ENCODE measurements around the gene FXR2.

FXR2 gene

GRCh38 chr17:7559320-7560171 is 55.2 kb downstream of the FXR2 start:
- H3K4me3 ChIP-seq (ENCODE audit: low read depth, low read length) = no peak overlapping the region
- TF ChIP-seq CTCF (IDR thresholded peaks at IDR 0.05; ENCODE audit: borderline replicate concordance, insufficient read depth, low read depth, low read length) = no peak

GRCh38 chr17:7558544-7559319 is 56.0 kb downstream of the FXR2 start, which contains the start of gene TNFSF13:
Gene TNFSF13, plus strand, starts transcription at chr17:7558750. Its CDS starts 290 bp downstream, at chr17:7559040.
- H3K4me3 ChIP-seq (ENCODE audit: low read depth, low read length) = peak within 1 kb of the TSS; percentile 36

GRCh38 chr17:7557775-7558543 is 56.7 kb downstream of the FXR2 start:
- no peak for TF ChIP-seq CTCF (IDR thresholded peaks at IDR 0.05; ENCODE audit: borderline replicate concordance, insufficient read depth, low read depth, low read length)
- peak overlapping the region; percentile 36 for H3K4me3 ChIP-seq (ENCODE audit: low read depth, low read length)

More at GRCh38 chr17:7558544-7559319, 56.0 kb downstream of the FXR2 start, which contains the start of gene TNFSF13:
- no peak for TF ChIP-seq CTCF (IDR thresholded peaks at IDR 0.05; ENCODE audit: borderline replicate concordance, insufficient read depth, low read depth, low read length)

- no peak overlapping the region for H3K4me3 ChIP-seq (ENCODE audit: low read depth, low read length)
- TF ChIP-seq CTCF (IDR thresholded peaks at IDR 0.05; ENCODE audit: borderline replicate concordance, insufficient read depth, low read depth, low read length) = no peak
Measured at GRCh38 chr17:7557147-7557764, 57.4 kb downstream of the FXR2 start.

- no peak for TF ChIP-seq CTCF (IDR thresholded peaks at IDR 0.05; ENCODE audit: borderline replicate concordance, insufficient read depth, low read depth, low read length)
- H3K4me3 ChIP-seq (ENCODE audit: low read depth, low read length) = no peak overlapping the region
Measured at GRCh38 chr17:7556627-7557026, 58.1 kb downstream of the FXR2 start.

- H3K4me3 ChIP-seq (ENCODE audit: low read depth, low read length) = no peak overlapping the region
- no peak for TF ChIP-seq CTCF (IDR thresholded peaks at IDR 0.05; ENCODE audit: borderline replicate concordance, insufficient read depth, low read depth, low read length)
Measured at GRCh38 chr17:7555320-7555948, 59.3 kb downstream of the FXR2 start.
